ENCODE measurements around the gene FAM180B.
"Not testable (repeated sequence)": the region's sequence is repeated elsewhere in the genome, so short reads cannot be mapped to it uniquely, and the experiment has no call there.

FAM180B gene, protein sequence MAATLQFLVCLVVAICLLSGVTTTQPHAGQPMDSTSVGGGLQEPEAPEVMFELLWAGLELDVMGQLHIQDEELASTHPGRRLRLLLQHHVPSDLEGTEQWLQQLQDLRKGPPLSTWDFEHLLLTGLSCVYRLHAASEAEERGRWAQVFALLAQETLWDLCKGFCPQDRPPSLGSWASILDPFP

GRCh38 chr11:47586098-47586855 is at the start of gene FAM180B:
FAM180B (plus strand) TSS chr11:47586678; CDS start chr11:47586769, 91 bp downstream.
- DNase-seq (ENCODE audit: low spot score): no peak

- no peak for DNase-seq (ENCODE audit: low spot score)
Observed at GRCh38 chr11:47536915-47537314, 49.6 kb upstream of the FAM180B start.

GRCh38 chr11:47538741-47539565 is 47.5 kb upstream of the FAM180B start:
- DNase-seq (ENCODE audit: low spot score): peak; percentile 15

GRCh38 chr11:47539681-47540039 is 46.8 kb upstream of the FAM180B start:
- DNase-seq (ENCODE audit: low spot score): no peak

DNA sequence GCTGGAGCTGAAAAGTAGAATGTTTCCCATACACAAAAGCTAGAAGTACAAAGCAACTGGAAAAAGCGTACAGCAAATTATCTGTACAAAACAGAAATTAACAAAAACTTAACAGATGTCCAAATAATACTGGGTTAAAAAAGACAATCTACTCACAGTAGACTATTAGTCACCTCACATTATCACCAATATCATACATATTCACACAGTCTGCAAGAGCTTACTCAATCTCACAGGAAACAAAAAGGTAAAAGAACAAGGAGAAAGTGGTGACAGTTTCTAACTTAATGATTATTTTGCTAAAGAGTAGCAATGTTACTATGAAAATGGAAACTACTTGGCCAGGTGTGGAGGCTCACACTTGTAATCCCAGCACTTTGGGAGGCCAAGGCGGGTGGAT is 45.4 kb upstream of the FAM180B start:
- DNase-seq (ENCODE audit: low spot score): no peak

GRCh38 chr11:47545298-47545697 is 41.2 kb upstream of the FAM180B start:
- no peak for DNase-seq (ENCODE audit: low spot score)

DNA sequence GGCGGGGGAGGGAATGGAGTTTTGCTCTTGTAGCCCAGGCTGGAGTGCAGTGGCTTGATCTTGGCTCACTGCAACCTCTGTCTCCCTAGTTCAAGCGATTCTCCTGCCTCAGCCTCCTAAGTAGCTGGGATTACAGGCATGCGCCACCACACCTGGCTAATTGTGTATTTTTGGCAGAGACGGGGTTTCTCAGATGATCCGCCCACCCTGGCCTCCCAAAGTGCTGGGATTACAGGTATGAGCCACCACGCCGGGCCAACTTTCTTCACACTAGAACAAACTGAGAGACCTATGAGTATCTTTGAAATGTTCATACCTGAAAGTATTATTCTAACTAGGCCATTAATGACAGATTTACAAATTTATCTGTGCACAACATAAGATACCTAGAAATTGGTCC is 40.2 kb upstream of the FAM180B start:
- DNase-seq (ENCODE audit: low spot score): not testable (repeated sequence)

DNA sequence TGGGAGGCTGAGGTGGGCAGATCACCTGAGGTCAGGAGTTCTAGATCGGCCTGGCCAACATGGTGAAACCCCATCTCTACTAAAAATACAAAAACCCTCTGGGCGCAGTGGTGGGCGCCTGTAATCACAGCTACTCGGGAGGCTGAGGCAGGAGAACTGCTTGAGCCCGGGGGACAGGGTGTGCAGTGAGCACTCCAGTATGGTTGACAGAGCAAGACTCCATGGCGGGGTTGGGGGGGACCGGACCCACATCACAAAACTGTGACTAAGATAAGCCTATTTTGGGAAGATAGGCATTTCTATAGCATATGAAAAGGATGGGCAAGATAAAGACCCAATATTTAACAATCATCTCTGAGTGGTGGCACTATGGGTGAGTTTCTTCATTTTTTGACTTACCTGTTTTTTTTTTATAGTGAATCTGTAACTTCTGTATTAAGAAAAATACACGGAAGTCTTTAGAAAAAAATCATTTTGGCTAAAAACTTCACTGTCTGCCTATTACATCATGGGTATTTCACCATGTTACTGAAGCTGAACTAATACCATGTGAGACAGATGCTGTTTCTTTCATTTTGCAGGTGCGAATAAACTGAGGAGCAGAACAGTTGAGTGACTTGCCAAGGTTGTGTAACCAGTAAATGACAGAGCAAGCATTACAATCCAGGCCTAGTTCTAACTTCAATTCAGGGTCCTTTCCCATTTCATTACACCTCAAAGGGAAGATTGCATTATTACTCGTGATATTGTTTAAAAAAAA is 36.0 kb upstream of the FAM180B start:
- no peak for DNase-seq (ENCODE audit: low spot score)

DNA sequence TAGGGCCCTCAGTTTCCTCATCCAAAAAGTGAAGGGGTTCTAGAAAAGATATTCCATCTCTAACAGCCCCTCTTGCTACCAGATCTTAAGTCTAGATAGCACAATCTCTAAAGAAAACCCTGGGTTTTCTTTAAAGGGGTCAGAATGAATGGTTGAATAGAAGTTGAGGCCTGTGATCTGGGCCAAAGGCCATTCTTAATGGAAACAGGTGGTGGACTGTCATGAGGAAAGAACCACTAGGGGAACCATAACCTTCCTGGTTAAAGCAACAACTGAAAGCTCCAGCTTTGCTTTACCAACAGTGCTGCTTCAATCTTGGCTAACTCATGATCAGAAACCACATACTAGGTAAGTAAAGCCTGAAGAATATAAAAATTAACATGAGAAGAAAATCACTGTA is 35.4 kb upstream of the FAM180B start:
- peak; percentile 27 for DNase-seq (ENCODE audit: low spot score)

DNA sequence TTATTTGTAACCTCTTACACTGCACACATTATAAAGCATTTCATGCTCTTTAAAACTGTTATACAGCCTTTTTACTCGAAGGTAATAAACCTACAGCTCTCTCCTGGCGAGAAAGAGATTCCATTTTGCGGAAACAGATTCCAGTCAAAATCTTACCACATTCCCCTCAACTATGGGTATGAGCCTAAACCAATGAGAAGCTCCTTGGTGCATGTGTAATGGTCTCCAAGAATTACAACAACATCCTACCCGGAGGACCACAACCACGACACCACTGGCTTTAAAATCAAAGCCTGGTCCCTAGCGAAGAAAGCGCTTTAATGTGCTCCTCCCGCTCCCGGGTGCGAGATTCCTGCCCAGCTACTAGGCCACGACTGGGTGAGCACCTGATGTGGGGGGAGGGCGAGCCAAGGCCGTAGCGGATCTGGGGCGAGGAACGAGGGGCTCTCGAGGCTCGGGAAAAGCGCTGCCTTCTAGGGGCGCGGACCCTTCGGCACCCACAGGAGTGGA is 34.4 kb upstream of the FAM180B start:
- DNase-seq (ENCODE audit: low spot score): peak; percentile 36

- DNase-seq (ENCODE audit: low spot score): peak; percentile 91
Observed at GRCh38 chr11:47552566-47553405, 33.7 kb upstream of the FAM180B start, which contains the start of gene CELF1. CELF1 (minus strand) TSS chr11:47553132; CDS start chr11:47499523, 53,609 bp downstream.

DNA sequence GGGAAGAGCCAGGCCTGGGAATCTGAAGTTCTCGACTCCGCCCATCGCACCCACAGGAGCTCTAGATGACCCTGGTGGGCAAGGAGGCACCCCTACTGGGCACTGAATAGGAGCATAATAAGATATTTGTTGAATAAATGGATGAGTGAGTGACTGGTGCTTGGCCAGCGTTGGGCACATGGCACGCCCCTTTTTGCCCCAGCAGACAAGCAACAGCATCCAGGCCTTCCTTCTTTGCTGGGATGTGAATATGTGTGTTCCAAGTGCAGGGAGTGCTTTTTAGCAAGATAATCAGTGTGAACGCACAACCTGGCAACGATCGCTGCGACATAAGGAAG is 33.1 kb upstream of the FAM180B start:
- DNase-seq (ENCODE audit: low spot score): no peak

DNA sequence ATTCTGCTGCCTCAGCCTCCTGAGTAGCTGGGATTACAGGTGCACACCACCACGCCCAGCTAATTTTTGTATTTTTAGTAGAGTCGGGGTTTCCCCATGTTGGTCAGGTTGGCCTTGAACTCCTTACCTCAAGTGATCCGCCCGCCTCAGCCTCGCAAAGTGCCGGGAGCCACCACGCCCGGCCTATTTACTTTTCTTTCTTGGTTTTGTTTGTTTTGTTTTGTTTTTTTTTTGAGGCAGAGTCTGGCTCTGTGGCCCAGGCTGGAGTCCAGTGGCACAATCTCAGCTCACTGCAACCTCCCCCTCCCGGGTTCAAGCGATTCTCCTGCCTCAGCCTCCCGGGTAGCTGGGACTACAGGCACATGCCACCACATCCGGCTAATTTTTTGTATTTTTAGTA is 29.5 kb upstream of the FAM180B start:
- not testable (repeated sequence) for DNase-seq (ENCODE audit: low spot score)

- no peak for DNase-seq (ENCODE audit: low spot score)
Observed at GRCh38 chr11:47558695-47559094, 27.8 kb upstream of the FAM180B start.

- DNase-seq (ENCODE audit: low spot score): no peak
Observed at GRCh38 chr11:47560426-47560825, 26.1 kb upstream of the FAM180B start.

DNA sequence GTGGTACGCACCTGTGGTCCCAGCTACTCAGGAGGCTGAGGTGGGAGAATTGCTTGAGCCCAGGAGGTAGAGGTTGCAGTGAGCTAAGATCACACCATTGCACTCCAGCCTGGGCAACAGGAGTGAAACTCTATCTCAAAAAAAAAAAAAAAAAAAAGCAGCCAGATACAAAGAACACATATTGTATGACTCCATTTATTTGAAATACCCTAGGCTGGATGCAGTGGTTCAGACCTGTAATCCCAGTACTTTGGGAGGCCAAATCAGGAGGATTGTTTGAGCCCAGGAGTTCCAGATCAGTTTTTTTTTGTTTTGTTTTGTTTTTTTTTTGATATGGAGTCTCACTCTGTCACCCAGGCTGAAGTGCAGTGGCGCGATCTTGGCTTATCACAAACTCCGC is 24.1 kb upstream of the FAM180B start:
- not testable (repeated sequence) for DNase-seq (ENCODE audit: low spot score)

GRCh38 chr11:47564366-47564765 is 22.1 kb upstream of the FAM180B start:
- not testable (repeated sequence) for DNase-seq (ENCODE audit: low spot score)

GRCh38 chr11:47564933-47565339 is 21.5 kb upstream of the FAM180B start:
- DNase-seq (ENCODE audit: low spot score): no peak

- peak; percentile 87 for DNase-seq (ENCODE audit: low spot score)
Observed at GRCh38 chr11:47565340-47566148, 20.9 kb upstream of the FAM180B start, which contains the start of gene PTPMT1. PTPMT1 (plus strand) TSS chr11:47565599; CDS start chr11:47565623, 24 bp downstream.

- no peak for DNase-seq (ENCODE audit: low spot score)
Observed at GRCh38 chr11:47566149-47566698, 20.3 kb upstream of the FAM180B start.

Data from iPS-NIHi11 (cell line).